Kidney epithelial cell (primary cell): Measurements from ENCODE around the gene EPHB4. TPM values are rescaled to one million over a fixed set of nuclear protein-coding genes. Genes with fewer than 3 reads are reported as not detected.
"Not testable (repeated sequence)": the region's sequence is repeated elsewhere in the genome, so short reads cannot be mapped to it uniquely, and the experiment has no call there.

Source experiments
- DNase-seq: peaks from one replicate; pipeline ENCODE4 v3.0.0-alpha.2; 2010; ENCODE audit warnings: low read depth
- H3K27me3 ChIP-seq: 2 replicates; pipeline ENCODE4 v1.6.0; 2011; ENCODE audit warnings: low read length; ENCODE audit not compliant: control insufficient read depth, insufficient read depth
- H3K36me3 ChIP-seq: 2 replicates; pipeline ENCODE4 v1.5.1; 2011; ENCODE audit warnings: low read length; ENCODE audit not compliant: control insufficient read depth, insufficient read depth
- H3K4me3 ChIP-seq: 2 replicates; pipeline ENCODE4 v1.5.1; 2011; ENCODE audit warnings: low read depth, mild to moderate bottlenecking, control low read depth, low read length
- CTCF ChIP-seq: IDR thresholded peaks from 2 replicates; pipeline ENCODE4 v1.5.1; 2011; ENCODE audit warnings: mild to moderate bottlenecking, moderate library complexity, low read length, control low read depth, inconsistent platforms; ENCODE audit not compliant: insufficient read depth, poor library complexity, severe bottlenecking
- total RNA-seq: library from RNA; depleted of rRNA; stranded (reverse); fragments of >200 nt; gene quantifications from 2 replicates; pipeline ENCODE4 v1.2.3, GENCODE V29; 2015

The EPHB4 gene
- total RNA-seq, 1 donor from 2014 or later = 138 TPM

DNA sequence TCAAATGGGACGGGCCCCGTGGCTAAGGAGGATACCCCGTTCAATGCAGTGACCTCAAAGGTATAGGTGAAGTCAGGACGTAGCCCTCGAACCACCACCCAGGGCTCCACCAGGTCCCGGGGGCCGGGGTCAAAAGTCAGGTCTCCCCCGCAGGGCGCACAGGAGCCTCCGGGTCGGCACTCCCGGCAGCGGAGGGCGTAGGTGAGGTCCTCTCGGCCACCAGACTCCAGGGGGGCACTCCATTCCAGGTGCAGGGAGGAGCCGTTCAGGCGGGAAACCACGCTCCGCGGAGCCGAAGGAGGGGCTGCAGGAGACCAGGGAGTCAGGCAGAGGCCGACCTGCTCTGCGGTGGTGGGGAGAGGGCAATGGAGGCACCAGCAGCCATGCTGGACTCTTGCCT lies 7.7 kb downstream of the EPHB4 start:
- no peak for TF ChIP-seq CTCF
- H3K27me3 ChIP-seq = no peaks in the 10 kb centered on the region
- no peak overlapping the region for H3K4me3 ChIP-seq
- no peak for DNase-seq
- H3K36me3 ChIP-seq = peaks cover 2% of the 10 kb centered on the region

DNA sequence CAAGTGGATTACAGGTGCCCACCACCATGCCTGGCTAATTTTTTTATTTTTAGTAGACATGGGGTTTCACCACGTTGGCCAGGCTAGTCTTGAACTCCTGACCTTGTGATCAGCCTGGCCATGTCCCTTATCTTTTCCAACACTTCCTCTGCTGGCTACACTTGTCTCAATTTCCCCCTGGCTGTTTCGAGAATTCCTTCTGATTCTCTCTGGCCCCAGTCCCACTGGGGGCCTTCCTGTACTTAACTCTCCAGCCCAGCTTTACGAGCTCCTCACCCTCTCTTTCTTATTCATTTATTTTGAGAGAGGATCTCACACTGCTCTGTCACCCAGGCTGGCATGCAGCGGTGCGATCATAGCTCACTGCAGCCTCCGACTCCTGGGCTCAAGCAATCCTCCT lies 8.5 kb downstream of the EPHB4 start:
- H3K36me3 ChIP-seq = peaks cover 3% of the 10 kb centered on the region

DNA sequence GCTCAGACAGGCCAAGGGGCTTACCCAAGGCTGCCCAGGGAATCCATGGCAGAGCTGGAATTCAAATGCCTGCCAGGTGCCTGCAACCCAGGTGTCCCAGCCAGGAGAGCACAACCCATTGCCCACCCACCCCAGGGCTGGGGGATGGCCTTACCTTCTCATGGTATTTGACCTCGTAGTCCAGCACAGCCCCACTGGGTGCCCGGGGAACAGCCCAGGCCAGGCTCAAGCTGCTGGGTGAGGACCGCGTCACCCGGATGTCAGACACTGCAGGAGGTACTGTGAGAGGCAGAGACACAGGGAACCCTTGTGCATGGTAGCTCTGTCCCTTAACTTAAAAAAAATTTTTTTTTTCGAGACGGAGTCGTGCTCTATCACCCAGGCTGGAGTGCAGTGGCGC lies 9.0 kb downstream of the EPHB4 start:
- TF ChIP-seq CTCF = no peak
- H3K27me3 ChIP-seq = no peaks in the 10 kb centered on the region
- H3K36me3 ChIP-seq = peaks cover 4% of the 10 kb centered on the region
- DNase-seq = no peak
- no peak overlapping the region for H3K4me3 ChIP-seq

More for the DNA sequence above, 8.5 kb downstream of the EPHB4 start:
- Histone ChIP-seq H3K4me3 (no peak overlapping the region), H3K27me3 (no peaks in the 10 kb centered on the region)
- no peak for DNase-seq
- TF ChIP-seq CTCF = no peak

DNA sequence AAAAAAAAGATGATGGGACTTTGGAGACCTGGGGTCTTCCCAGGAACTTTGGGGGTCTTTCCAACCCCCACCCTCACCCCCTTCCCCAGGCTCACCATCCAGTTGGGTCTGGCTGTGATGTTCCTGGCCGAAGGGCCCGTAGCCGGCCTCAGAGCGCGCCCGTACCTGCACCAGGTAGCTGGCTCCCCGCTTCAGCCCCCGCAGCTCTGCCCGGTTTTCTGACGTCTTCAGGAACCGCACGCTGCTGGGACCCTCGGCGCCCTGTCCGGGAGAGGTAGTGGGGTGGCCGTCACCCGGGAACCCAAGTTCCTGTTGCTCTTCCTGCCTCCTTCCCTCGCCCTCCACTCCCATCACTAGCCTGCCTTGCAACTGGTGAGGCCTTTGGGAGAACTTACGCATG lies 10.2 kb downstream of the EPHB4 start:
- Histone ChIP-seq H3K4me3 (no peak overlapping the region), H3K36me3 (peaks cover 3% of the 10 kb centered on the region), H3K27me3 (no peaks in the 10 kb centered on the region)
- no peak for TF ChIP-seq CTCF
- no peak for DNase-seq

DNA sequence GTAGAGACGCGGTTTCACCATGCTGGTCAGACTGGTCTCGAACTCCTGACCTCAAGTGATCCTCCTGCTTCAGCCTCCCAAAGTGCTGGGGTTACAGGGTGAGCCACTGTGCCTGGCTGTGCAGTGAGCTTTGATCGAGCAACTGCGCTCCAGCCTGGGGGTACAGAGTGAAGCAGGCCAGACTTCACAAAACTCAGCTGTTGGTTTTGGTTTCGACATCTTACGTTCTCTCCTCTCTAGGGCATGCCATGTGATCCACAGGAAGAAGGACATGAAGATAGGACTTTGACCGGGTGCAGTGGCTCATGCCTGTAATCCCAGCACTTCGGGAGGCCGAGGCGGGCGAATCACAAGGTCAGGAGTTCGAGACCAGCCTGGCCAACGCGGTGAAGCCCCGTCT lies 10.8 kb downstream of the EPHB4 start:
- not testable (repeated sequence) for H3K36me3 ChIP-seq, H3K4me3 ChIP-seq, H3K27me3 ChIP-seq, DNase-seq

DNA sequence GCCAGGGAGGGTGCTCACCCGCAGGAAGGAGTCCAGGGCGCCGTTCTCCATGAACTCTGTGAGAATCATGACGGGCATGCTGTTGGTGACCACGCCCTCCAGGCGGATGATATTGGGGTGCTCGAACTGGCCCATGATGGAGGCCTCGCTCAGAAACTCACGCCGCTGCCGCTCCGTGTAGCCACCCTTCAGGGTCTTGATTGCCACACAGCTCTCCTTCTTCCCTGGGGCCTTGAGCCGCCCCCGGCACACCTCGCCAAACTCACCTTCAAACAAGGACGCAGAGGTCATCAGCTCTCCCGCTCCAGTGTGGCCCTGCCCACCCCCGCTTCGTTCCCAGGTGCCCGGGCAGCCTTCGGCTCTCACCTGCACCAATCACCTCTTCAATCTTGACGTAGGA lies 14.6 kb downstream of the EPHB4 start:
- Histone ChIP-seq H3K27me3 (no peaks in the 10 kb centered on the region), H3K4me3 (no peak overlapping the region), H3K36me3 (peaks cover 4% of the 10 kb centered on the region)
- DNase-seq = no peak
- TF ChIP-seq CTCF = no peak
